IMR-90 (cell line): ENCODE data around the gene ACSF2. TPM values are rescaled to one million over a fixed set of nuclear protein-coding genes. Genes with fewer than 3 reads are reported as not detected.

Source experiments
- ATAC-seq: fragments of 200-7000 bp; cut with Tn5 transposase; 2 replicates; pipeline ENCODE4 v1.9.1; 2020; ENCODE audit warnings: low read depth, mild to moderate bottlenecking, moderate library complexity
- BruUV-seq: library from RNA; stranded (reverse); fragments of 400-500 nt; replicated peaks from 2 replicates; lab custom pipeline; 2021; lab: Mats Ljungman, UMichigan
- CTCF ChIA-PET: fragments of 300-600 bp; formaldehyde crosslinking; extraction: SDS; loops from one replicate; lab custom pipeline; 2021; ENCODE audit warnings: antibody characterized with exemption; lab: Yijun Ruan, JAX
- POLR2A ChIA-PET: fragments of 300-600 bp; sonication (Branson Sonifier 250); formaldehyde crosslinking; loops from one replicate; lab custom pipeline; 2022; ENCODE audit warnings: antibody characterized with exemption; ENCODE audit not compliant: unreplicated experiment; lab: Charles Lee
- DNase-seq: peaks from one replicate; pipeline ENCODE4 v3.0.0; 2013
- H2AFZ ChIP-seq: replicated peaks from 2 replicates; pipeline ENCODE3; 2013; ENCODE audit warnings: low read length, mild to moderate bottlenecking; ENCODE audit not compliant: poor library complexity
- H2AK5ac ChIP-seq: 2 replicates; pipeline ENCODE4 v1.6.1; 2013; ENCODE audit warnings: low read depth, low read length, inconsistent platforms
- H2AK9ac ChIP-seq: replicated peaks from 2 replicates; pipeline ENCODE3; 2013; ENCODE audit warnings: mild to moderate bottlenecking, low read depth, low read length, moderate library complexity; ENCODE audit not compliant: poor library complexity
- H2BK120ac ChIP-seq: 2 replicates; pipeline ENCODE4 v1.6.1; 2013; ENCODE audit warnings: low read depth, low read length, inconsistent platforms
- H2BK15ac ChIP-seq: 3 replicates; pipeline ENCODE4 v1.6.1; 2013; ENCODE audit warnings: low read depth, low read length, inconsistent platforms
- H2BK20ac ChIP-seq: 2 replicates; pipeline ENCODE4 v1.6.1; 2013; ENCODE audit warnings: low read depth, mild to moderate bottlenecking, inconsistent platforms, low read length, moderate library complexity
- H2BK5ac ChIP-seq: 2 replicates; pipeline ENCODE4 v1.6.1; 2013; ENCODE audit warnings: mild to moderate bottlenecking, low read depth, low read length, inconsistent platforms; ENCODE audit not compliant: poor library complexity, severe bottlenecking
- H3K14ac ChIP-seq: replicated peaks from 2 replicates; pipeline ENCODE4 v1.6.1; 2013; ENCODE audit warnings: low read depth, low read length, inconsistent platforms
- H3K18ac ChIP-seq: 2 replicates; pipeline ENCODE4 v1.6.1; 2013; ENCODE audit warnings: low read depth, low read length, control low read depth
- H3K23ac ChIP-seq: 2 replicates; pipeline ENCODE4 v1.6.1; 2013; ENCODE audit warnings: low read depth, low read length, inconsistent platforms
- H3K27ac ChIP-seq: 2 replicates; pipeline ENCODE4 v1.5.1; 2013; ENCODE audit warnings: mild to moderate bottlenecking, control low read depth, low read length; ENCODE audit not compliant: insufficient read depth
- H3K27me3 ChIP-seq: 2 replicates; pipeline ENCODE4 v1.6.1; 2013; ENCODE audit warnings: low read length; ENCODE audit not compliant: control insufficient read depth, insufficient read depth
- H3K36me3 ChIP-seq: 2 replicates; pipeline ENCODE4 v1.6.1; 2013; ENCODE audit warnings: low read length, mixed read lengths; ENCODE audit not compliant: control insufficient read depth, insufficient read depth
- H3K4ac ChIP-seq: 2 replicates; pipeline ENCODE4 v1.6.1; 2013; ENCODE audit warnings: low read depth, low read length, inconsistent platforms
- H3K4me1 ChIP-seq: 2 replicates; pipeline ENCODE4 v1.6.1; 2013; ENCODE audit warnings: low read length, mixed read lengths; ENCODE audit not compliant: control insufficient read depth, insufficient read depth
- H3K4me2 ChIP-seq: 2 replicates; pipeline ENCODE4 v1.6.1; 2013; ENCODE audit warnings: low read depth, mild to moderate bottlenecking, control low read depth, low read length, moderate library complexity
- H3K4me3 ChIP-seq: 2 replicates; pipeline ENCODE4 v1.5.1; 2013; ENCODE audit warnings: low read depth, mild to moderate bottlenecking, control low read depth, low read length, moderate library complexity; ENCODE audit not compliant: insufficient read depth
- H3K56ac ChIP-seq: 2 replicates; pipeline ENCODE4 v1.6.1; 2013; ENCODE audit warnings: low read length, inconsistent platforms; ENCODE audit not compliant: insufficient read depth; ENCODE audit errors: extremely low read depth
- H3K79me1 ChIP-seq, 2 experiments: 2 replicates each; pipeline ENCODE4 v1.6.1; 2013; ENCODE audit warnings: low read length in 2 of 2, inconsistent platforms in 1 of 2, low read depth in 1 of 2
- H3K9ac ChIP-seq: 2 replicates; pipeline ENCODE4 v1.6.1; 2013; ENCODE audit warnings: low read depth, low read length, control low read depth
- H3K9me1 ChIP-seq: 2 replicates; pipeline ENCODE4 v1.6.1; 2013; ENCODE audit warnings: low read length, inconsistent platforms; ENCODE audit not compliant: insufficient read depth
- H3K9me3 ChIP-seq: 2 replicates; pipeline ENCODE4 v1.6.1; 2013; ENCODE audit warnings: low read length; ENCODE audit not compliant: control insufficient read depth, insufficient read depth
- H4K20me1 ChIP-seq: 2 replicates; pipeline ENCODE4 v1.6.1; 2013; ENCODE audit warnings: low read length, inconsistent platforms; ENCODE audit not compliant: insufficient read depth
- H4K5ac ChIP-seq: 2 replicates; pipeline ENCODE4 v1.6.1; 2013; ENCODE audit warnings: mild to moderate bottlenecking, low read depth, low read length, control low read depth
- H4K8ac ChIP-seq, 2 experiments: 2 replicates each; pipeline ENCODE4 v1.6.1; 2013; ENCODE audit warnings: low read depth in 2 of 2, low read length in 2 of 2, control low read depth in 1 of 2, inconsistent platforms in 1 of 2
- H4K91ac ChIP-seq: 2 replicates; pipeline ENCODE4 v1.6.1; 2013; ENCODE audit warnings: low read depth, low read length, inconsistent platforms; ENCODE audit not compliant: insufficient read depth
- NFE2L2 ChIP-seq: fragments of 150-350 bp; IDR thresholded peaks from 2 replicates; pipeline ENCODE4 v1.6.1; 2016; ENCODE audit warnings: low read depth, mild to moderate bottlenecking, low read length
- WGBS, 2 experiments: methylation state at CpG; one replicate each; pipeline versions ENCODE4 v1.1.5 to v1.1.7; 2013; ENCODE audit warnings: missing lambda C conversion rate in 2 of 2; ENCODE audit not compliant: insufficient read length in 1 of 2; ENCODE audit errors: extremely low coverage in 2 of 2; 5-methylcytosine and 5-hydroxymethylcytosine counted together
- dilution Hi-C: fragments of 300-500 bp; cut with HindIII; formaldehyde crosslinking; loops from one replicate; pipeline ENCODE4 v1.14.3; 2018; ENCODE audit warnings: low sequenced_read_pairs; ENCODE audit not compliant: unreplicated experiment
- in situ Hi-C: fragments of 300-500 bp; cut with MboI; formaldehyde crosslinking; loops from 3 replicates; pipeline ENCODE4 v1.14.3; 2019; ENCODE audit warnings: low sequenced_read_pairs, inconsistent platforms, mixed read lengths
- intact Hi-C: fragments of 100-400 bp; cut with micrococcal nuclease; formaldehyde crosslinking; loops from 2 replicates; pipeline ENCODE4 v1.10.0; 2022
- polyA plus RNA-seq, 3 experiments: library from polyadenylated mRNA; depleted of rRNA; stranded (reverse); fragments of >200 nt; gene quantifications; 2 replicates each; pipeline ENCODE4 v1.2.3, GENCODE V29; 2012; ENCODE audit warnings: low replicate concordance in 1 of 3
- total RNA-seq: library from RNA; depleted of rRNA; stranded (reverse); fragments of >200 nt; gene quantifications from 2 replicates; pipeline ENCODE4 v1.2.3, GENCODE V29; 2012

The ACSF2 gene
- total and polyA plus RNA-seq, 2 of the 4 experiments (the other 2 are of a cell fraction): 18.5 to 27.2 TPM

DNA sequence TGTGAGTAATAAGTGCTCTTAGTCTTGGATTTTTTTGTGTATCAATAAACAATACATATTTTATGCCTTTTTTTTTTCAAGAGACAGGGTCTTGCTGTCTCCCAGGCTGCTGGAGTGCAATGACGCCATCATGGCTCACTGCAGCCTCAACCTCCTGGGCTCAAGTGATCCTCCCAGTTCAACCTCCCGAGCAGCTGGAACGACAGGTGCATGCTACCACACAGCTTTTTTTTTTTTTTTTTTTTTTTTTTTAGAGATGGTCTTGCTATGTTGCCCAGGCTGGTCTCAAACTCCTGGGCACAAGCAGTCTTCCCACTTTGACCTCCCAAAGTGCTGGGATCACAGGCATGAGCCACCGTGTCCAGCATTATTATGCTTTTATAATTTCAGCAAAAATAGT, 13.0 kb downstream of the ACSF2 start:
- Histone ChIP-seq H3K4me2 (no peak overlapping the region), H3K4ac (no peak overlapping the region), H2BK15ac (no peak overlapping the region), H3K18ac (no peak overlapping the region), H3K36me3 (no peaks in the 10 kb centered on the region; the same call in 1 of the 2 replicates), H4K8ac (no peak overlapping the region), H3K56ac (no peak overlapping the region), H2AK5ac (no peak overlapping the region), H3K9me3 (no peaks in the 10 kb centered on the region), H3K79me1 (peaks cover 4 to 16% of the 10 kb centered on the region in 2 experiments; a peak in 2 of 4 replicates), H4K20me1 (no peaks in the 10 kb centered on the region), H3K27ac (no peak overlapping the region), H2AK9ac (no peak overlapping the region), H3K9me1 (peaks cover 8% of the 10 kb centered on the region; the same call in 1 of the 2 replicates), H2BK120ac (no peak overlapping the region), H2BK20ac (no peak overlapping the region), H3K14ac (no peak overlapping the region), H4K5ac (no peak overlapping the region), H3K4me1 (peaks cover 2% of the 10 kb centered on the region; the same call in 1 of the 2 replicates), H3K27me3 (no peaks in the 10 kb centered on the region), H2BK5ac (no peak overlapping the region), H3K9ac (no peak overlapping the region), H4K91ac (no peak overlapping the region), H3K4me3 (no peak overlapping the region), H3K23ac (no peak overlapping the region), H2AFZ (no peak overlapping the region)
- no peak for ATAC-seq
- DNase-seq: no peak
- in situ Hi-C loops: no loop called here
- intact Hi-C loops: no loop called here
- CTCF ChIA-PET: interaction anchor here (0.6 kb wide), 1 partner anchor 1824 kb away, joined by 4 read pairs; the partner anchor contains the start of gene HOXB8
- BruUV-seq: no TSS peak
- TF ChIP-seq NFE2L2: no peak
- dilution Hi-C loops: no loop called here
- WGBS, 2 experiments: no CpG with 5 or more reads among the region's 4 CpGs
- POLR2A ChIA-PET: interaction anchor here (0.5 kb wide), 1 partner anchor 326 kb away, joined by 3 read pairs; no protein-coding TSS in a partner anchor
